Measurements from ENCODE around the gene HYAL1.
"Not testable (repeated sequence)": the region's sequence is repeated elsewhere in the genome, so short reads cannot be mapped to it uniquely, and the experiment has no call there.

Gene HYAL1

DNA sequence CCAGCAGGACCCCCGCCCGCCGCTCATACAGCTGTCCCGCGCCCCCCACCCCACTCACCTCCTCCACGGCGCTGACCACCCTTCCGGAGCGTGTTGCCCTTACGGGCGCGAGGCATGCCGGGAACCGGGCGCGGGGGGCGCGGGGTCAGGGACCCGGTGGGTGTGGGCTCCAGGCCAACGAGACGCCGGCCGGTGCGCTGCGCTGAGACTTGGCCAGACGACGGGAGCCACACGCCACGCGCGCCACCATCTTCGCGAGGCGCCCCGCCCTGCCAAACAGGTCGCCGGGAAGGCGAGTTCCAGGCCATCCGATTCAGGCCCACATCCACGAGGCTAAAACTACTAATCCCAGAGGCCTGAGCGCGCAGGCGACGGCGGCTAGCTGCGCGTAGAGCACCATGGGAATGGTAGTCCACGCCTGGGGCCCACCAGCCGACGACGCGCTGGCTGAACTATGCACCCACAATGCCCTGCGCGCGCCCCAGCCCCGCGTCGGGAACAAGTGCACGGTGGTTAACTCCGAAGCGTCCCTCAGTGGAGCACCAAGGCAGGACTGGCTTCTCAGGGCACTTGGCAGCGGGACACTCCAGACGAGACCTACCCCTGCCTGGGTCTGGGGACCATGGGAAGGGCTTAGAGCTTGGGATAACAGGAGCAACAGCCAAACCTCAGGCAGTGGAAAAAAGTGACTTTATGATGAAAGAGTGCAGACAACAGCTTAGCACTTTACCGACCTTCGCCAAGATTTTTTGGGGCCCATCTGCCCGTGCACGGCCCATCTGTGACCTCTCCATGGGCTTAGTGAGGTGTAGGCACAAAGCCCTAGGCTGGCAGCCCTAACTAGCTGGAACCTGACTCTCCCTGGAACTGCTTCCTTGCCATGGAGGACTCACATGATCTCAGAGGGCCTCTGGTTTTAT is 11.0 kb downstream of the HYAL1 start, which contains the start of gene IFRD2:
Gene IFRD2, minus strand, starts transcription at position 271 of the 920 bp plus-strand sequence. Its CDS starts 155 bp downstream, at position 116.
- peak; percentile 87 for DNase-seq

DNA sequence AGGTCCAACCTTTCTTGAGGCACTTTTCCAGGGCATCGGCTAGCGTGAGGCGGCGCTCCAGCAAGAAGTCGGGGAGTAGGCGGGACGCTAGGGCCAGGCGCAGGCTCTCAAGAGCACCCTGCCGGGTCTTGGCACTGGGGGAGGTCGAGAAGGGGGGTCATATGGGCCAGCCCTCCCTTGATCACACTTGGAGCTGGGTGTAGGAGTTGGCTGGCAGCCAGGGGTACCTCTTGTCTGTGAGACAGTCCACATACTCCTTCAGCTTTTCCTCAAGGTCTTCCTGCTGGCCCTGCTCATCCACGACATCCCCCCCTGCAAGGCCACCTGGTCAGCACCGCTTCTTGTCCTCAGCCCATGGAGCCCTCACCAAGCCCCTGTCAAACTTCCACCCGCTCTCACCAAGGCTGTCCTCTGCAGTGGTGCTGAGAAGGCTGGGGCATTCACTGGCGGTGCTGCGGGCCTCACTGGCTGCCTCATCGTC is 13.2 kb downstream of the HYAL1 start:
- DNase-seq: no peak

DNA sequence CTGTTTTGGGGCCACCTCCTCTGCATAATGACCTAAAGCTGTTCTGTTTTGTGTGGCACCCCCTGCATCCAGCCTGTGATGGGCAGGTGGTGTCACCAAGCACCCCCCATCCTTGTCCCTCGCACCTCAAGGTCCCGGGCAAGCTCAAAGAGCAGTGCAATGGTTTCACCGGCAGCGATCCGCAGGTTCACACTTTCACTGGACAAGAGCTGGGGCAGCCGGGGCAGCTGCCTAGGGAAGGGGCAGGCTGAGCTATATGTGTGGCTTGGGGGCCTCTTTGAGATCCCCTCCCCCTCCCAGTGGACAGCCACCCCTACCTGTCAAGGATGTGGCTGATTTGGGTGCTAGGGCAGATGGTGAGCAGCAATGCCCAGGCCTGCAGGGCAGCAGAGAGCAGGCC is 14.2 kb downstream of the HYAL1 start:
- no peak for DNase-seq

DNA sequence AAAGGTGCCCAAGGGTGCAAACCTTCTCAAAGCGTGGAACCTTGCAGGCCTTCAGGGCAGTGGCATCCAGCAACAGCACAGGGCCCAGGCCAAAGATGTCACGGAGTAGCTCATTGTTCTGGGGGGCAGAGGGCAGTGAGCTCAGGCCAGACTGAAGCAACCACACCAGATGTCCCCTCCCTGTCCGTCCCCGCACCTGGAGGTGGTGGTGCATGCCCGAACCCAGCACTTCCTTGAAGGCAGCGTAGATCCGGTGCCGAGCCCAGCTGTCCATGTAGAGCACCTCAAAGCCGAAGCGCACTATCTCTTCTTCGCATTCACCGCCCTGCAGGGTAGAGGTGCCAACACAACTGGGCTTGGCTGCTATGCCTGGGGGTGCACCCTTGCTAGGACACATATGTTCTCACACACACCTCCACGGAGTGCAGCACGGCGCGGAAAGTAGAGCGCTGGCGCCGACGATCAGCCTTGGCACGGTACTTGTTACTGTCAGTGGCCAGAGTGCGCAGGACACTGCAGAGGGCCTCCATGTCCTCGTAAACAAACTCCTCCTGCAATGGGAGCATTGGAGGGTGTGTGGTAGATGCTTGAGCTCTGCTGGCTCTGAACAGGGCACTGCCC is 14.9 kb downstream of the HYAL1 start:
- no peak for DNase-seq

DNA sequence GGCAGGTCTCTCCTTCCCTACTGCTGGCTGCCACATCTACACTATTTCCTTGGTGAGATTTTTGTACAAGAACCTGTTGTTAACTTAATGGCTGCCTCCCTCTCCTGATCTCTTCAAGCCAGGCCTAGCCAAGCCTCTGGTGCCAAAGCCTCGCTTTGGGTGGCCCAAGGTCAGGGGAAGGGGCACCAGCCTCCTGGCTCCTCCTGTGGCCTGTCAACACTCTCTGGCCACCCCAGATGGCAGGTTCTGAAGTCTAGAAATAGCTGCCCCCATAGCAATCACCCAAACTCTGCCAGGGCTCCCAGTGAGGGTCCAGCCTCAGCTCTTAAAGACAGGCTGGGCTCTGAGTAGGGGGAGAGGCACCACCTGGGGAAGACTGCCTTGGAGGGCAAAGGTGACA is 16.1 kb downstream of the HYAL1 start:
- no peak for DNase-seq

DNA sequence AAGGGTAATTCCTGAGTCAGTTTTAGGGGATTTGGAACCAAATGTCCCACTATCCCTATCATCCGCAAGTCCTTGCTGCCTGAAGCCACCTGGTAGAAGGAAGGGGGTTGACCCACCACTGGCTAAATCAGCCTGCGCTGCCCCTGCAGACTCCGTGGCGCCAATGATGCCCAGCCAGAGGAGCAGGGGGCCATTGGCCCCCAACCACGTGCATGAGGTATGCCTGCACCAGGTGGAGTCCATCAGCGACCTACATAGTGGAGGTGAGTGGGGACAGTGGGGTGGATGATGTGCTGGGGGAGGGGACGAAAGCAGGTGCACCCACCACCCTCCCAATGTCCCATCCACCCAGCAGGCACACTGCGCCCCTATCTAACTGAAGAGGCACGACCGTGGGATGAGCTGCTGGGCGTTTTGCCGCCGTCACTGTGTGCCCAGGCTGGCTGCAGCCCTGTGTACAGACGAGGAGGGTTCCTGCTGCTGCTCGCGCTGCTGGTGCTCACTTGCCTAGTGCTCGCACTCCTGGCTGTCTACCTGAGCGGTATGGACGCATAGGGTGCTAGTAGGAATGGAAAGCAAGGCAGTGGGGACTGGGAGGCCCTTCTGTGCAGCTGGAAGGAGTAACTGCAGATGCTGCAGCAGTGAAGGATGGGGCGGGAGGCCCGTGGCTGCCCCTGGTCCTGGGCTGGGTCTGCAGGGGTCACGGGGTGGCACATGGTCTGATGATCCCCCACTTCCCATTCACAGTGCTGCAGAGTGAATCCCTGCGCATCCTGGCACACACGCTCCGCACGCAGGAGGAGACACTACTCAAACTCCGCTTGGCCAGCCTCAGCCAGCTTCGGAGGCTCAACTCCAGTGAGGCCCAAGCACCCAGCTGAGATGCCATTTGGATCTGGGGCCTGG is 16.8 kb downstream of the HYAL1 start:
- DNase-seq: no peak

DNA sequence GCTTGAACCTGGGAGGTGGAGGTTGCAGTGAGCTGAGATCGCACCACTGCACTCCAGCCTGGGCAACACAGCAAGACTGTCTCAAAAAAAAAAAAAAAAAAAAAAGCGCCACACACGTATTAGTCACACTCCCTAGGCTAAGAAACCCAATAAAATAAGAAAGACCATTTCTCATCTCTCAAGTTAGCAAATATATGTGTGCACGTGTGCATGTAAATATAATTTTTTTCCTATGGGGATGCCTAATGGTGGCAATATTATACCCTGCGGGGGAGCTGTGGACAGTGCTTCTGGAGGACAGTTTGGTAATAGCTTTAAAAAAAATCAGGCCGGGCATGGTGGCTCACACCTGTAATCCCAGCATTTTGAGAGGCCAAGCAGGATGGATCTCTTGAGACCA is 19.3 kb downstream of the HYAL1 start:
- DNase-seq: not testable (repeated sequence)

DNA sequence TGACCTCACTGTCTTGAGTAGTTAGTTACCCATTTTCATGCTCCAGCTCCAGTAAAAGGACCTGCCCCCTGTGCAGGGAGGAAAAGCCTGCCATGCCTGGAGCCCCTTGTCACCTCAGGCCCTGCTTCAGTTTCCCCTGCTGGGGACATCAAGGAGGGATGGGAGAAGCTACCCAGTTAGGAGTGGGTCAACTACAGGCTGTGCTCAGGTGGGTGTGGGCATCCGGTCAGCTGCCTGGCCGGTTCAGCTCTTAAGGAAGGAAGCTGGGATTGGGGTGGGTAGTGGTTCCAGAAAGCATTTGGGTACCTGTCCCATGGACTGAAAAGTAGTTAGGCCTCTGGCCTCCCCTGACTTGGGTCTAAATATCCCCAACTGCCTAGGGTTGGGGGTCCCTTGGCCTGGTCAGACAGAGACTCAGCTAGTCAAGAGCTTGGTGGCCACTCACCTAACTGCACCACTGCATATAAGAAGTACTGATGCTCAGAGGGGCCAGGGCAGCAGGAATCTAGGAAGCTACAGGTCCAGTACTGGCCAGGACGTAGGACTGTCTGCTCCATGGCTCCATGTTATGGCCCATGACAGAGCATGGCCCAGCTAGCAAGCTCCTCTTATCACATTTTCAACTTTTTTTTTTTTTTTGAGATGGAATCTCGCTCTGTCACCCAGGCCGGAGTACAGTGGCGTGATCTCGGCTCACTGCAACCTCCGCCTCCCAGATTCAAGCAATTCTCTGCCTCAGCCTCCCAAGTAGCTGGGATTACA is 23.9 kb downstream of the HYAL1 start:
- DNase-seq: no peak

DNA sequence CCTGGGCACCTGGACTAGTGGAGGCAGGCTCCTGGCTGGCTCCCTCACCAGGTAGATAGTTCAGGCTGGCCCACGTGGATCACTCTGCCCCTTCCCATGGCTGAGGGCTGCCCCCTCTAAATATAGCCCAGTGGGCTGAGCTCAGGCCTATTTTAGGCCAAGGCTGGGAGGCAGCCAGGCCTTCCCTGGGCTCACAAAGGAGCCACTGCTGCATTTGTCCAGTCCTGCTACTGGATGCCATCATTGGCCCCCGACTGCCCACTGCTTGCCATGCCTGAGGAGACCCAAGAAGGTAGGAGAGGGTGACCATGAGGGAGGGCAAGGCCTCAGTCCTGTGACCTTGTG is 24.5 kb downstream of the HYAL1 start, which contains the start of gene LSMEM2:
Gene LSMEM2, plus strand, starts transcription at position 208 of the 345 bp plus-strand sequence. Its CDS starts 27 bp downstream, at position 235.
- DNase-seq: no peak

DNA sequence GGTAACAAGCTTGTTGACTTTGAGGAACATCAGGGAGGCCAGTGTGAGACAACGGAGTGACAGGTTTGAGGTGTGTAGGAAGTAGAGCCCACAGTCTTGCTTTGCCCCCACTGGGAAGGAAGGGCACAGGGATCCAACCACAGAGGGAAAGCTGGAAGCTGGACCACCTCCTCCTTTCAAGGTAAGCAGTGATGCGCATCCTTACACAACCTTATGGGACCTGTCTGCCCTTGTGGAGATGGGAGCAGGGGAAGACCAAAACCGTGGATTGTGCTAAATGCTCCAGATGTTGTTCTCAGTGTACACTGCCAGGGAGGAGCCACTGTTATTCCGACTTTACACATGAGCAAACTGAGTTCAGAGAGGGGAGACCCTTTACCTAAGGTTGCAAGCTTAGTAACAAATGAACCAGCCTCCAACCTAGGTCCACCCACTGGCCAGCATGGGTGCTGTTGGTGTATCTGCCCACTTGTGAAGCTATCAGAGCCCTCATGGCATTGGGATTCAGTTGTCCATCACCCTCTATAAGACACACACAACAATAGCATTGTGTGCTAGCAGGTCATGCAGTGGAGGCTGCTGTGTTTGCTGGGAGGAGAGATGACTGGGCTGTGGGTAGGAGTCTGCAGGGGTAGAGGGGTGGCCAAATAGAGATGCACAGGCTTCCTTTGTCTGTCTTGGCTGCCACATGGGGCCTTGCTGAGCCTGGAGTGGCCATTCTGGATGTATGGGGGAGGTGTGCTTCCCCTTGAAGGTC is 25.1 kb downstream of the HYAL1 start:
- DNase-seq: no peak

DNA sequence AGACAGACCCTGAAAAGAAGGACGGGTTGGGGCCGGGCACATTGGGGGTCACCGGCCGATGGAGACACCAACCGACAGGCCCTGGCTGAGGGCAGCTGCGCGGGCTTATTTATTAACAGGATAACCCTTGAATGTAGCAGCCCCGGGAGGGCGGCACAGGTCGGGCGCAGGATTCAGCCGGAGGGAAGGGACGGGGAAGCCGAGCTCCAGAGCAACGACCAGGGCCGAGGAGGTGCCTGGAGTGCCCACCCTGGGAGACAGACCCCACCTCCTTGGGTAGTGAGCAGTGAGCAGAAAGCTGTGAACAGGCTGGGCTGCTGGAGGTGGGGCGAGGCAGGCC is 26.6 kb downstream of the HYAL1 start:
- DNase-seq: no peak

DNA sequence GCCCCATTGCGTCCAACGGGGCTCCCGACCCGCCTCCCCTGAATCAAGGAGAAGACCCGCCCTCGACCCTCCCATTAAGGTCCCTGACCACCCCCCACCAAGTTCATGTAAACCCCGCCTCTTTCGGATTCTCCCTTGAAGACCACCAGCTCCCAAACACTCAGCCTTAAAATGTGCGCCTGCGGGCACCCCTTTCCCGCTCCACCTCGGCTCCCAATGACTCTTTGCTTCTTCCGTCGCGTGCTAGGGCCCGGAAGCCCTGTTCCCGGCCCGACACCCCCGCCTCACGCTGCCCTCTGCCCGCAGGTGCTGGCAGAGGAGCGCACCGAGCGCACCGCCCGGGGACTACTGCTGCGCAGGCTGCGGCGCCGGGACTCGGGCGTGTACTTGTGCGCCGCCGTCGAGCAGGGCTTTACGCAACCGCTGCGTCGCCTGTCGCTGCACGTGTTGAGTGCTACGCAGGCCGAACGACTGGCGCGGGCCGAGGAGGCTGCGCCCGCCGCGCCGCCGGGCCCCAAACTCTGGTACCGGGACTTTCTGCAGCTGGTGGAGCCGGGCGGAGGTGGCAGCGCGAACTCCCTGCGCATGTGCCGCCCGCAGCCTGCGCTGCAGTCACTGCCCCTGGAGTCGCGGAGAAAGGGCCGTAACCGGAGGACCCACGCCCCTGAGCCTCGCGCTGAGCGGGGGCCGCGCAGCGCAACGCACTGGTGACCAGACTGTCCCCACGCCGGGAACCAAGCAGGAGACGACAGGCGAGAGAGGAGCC is 27.2 kb downstream of the HYAL1 start:
- DNase-seq: no peak

DNA sequence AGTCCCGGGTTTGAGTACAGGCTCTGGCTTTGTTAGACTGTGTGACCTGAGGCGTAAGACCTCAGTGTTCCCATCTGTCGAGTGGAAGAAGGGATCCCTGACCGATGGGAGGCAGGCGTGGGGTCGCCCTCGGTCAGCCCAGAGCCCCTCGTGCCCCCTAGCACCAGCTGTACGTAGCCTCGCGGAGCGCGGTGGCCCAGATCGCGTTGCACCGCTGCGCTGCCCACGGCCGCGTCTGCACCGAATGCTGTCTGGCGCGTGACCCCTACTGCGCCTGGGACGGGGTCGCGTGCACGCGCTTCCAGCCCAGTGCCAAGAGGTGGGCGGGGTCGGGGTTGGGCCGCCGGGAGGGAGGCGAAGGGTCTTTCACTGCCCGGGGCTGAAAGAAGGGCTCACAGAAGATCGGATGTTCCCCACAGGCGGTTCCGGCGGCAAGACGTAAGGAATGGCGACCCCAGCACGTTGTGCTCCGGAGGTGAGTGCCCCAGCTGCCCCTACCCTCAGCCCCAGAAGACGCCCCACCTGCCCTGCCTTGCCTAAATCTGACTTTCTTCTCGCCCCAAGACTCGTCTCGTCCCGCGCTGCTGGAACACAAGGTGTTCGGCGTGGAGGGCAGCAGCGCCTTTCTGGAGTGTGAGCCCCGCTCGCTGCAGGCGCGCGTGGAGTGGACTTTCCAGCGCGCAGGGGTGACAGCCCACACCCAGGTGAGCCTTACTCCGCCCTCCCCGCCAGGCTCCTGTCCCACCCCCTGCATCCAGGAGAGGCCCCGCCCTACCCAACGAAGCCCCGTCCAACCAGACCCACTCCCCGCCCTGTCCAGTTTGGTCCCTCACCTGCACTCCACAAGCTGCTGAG is 28.0 kb downstream of the HYAL1 start:
- no peak for DNase-seq

DNA sequence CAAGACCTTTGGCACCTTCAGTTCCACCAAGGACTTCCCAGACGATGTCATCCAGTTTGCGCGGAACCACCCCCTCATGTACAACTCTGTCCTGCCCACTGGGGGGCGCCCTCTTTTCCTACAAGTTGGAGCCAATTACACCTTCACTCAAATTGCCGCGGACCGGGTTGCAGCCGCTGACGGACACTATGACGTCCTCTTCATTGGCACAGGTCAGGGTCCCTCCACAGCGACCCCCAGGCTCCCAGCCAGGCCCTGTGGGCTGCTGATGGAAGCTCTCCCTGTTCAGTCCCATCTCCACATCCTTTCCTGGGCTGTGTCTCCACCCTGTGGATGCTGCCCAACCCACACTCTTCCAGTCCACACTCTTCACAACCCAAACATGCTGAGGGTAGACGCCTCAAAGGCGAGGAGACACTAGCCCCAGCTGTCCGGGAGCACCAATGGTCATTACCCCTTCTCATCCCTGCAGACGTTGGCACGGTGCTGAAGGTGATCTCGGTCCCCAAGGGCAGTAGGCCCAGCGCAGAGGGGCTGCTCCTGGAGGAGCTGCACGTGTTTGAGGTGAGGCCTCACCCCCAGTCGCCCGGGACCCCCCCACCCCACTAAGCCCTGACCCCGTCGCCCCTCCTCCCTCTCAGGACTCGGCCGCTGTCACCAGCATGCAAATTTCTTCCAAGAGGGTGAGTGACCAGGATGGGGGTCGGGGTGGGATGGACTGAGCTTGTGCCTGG is 28.8 kb downstream of the HYAL1 start:
- DNase-seq: no peak

DNA sequence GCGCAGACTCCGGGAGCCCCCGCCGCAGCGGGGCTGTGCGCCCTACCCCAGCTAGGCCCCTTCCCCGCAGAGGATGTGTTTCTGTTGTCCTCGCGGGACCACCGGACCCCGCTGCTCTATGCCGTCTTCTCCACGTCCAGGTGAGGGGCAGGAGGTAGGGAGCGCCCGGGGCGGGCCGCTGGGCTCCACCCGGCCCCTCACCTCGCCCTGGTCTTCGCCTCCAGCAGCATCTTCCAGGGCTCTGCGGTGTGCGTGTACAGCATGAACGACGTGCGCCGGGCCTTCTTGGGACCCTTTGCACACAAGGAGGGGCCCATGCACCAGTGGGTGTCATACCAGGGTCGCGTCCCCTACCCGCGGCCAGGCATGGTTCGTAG is 29.7 kb downstream of the HYAL1 start:
- no peak for DNase-seq

DNA sequence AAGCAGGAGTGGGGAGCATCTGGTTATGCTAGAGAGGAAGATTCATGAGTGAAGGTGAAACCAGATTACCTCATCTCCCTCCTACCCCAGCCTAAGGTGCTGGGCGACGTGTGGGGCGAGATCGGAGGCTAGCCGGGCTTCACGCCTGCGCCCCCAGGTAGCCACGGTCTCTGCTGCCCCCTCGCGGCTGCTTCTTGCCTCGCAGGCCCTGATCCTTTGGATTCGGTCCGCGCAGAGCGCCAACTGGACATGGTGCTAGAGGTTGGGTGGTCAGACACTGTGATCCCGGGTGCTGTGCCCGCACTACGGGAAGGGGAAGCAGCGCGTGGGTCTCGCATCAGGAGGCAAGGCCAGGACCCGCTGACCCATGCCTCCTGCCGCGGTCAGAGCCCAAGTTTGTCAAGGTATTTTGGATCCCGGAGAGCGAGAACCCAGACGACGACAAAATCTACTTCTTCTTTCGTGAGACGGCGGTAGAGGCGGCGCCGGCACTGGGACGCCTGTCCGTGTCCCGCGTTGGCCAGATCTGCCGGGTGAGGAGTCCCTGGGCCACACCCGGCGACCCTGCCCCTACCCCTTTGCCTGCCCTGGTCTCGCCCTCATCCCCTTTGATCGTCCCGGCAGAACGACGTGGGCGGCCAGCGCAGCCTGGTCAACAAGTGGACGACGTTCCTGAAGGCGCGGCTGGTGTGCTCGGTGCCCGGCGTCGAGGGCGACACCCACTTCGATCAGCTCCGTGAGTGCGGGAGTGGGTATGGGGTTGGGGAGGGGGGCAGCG is 30.3 kb downstream of the HYAL1 start:
- peak; percentile 65 for DNase-seq

DNA sequence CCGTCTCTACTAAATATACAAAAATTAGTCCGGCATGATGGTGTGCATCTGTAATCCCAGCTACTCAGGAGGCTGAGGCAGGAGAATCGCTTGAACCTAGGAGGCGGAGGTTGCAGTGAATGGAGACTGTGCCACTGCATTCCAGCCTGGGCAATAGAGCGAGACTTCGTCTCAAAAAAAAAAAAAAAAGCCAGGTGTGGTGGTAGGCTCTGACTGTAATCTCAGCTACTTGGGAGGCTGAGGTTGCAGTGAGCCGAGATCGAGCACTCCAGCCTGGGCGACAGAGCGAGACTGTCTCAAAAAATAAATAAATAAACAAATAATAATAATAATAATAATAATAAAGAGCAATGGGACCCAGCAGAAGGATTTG is 30.9 kb downstream of the HYAL1 start:
- DNase-seq: not testable (repeated sequence)

DNA sequence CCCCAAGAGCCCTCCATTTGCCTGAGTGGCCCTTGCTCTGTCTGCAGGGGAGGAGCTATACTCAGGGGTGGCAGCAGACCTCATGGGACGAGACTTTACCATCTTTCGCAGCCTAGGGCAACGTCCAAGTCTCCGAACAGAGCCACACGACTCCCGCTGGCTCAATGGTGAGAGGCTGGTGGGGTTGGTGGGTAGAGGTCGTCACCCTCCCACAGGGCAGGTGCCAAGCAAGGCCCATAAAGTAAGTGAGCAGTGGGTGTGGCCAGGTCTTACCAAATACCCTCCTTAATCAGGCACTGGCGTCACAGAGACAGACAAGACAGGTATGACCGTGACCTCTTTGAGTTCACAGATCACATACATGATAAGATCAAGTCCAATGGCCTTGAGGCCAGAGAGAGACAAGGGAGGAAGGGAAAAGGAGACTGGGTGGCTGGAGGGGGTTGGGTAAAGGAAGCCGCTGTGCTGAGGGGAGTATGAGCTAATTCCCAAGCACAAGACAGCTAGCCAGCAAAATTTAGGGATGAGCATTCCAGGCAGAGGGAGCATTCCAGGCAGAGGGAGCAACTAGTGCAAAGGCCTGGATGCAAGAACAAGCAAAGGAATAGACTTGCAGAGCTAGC is 31.9 kb downstream of the HYAL1 start:
- no peak for DNase-seq
